SK-N-MC (cell line): ENCODE data around the gene CDC42EP3.

Experiments
- DNase-seq: peaks from one replicate; pipeline ENCODE4 v3.0.0-alpha.2; 2011; ENCODE audit warnings: low read depth, low spot score
- H3K27ac ChIP-seq: fragments of 200-600 bp; sonication (generic); 2 replicates; pipeline ENCODE4 v1.5.1; 2016; ENCODE audit warnings: mixed run types
- H3K36me3 ChIP-seq: fragments of 200-600 bp; sonication (generic); 2 replicates; pipeline ENCODE4 v1.6.1; 2017; ENCODE audit warnings: antibody characterized with exemption, low read length, mixed read lengths; ENCODE audit not compliant: insufficient read depth
- H3K4me3 ChIP-seq: fragments of 200-600 bp; sonication (generic); 2 replicates; pipeline ENCODE4 v1.5.1; 2016
- H3K9ac ChIP-seq: fragments of 200-600 bp; sonication (generic); 2 replicates; pipeline ENCODE4 v1.8.0; 2017; ENCODE audit warnings: mixed run types, mixed read lengths; ENCODE audit not compliant: insufficient read length
- H3K9me3 ChIP-seq: fragments of 200-600 bp; sonication (generic); 2 replicates; pipeline ENCODE4 v1.6.1; 2017; ENCODE audit warnings: low read depth, mild to moderate bottlenecking, antibody characterized with exemption, low read length, moderate library complexity, mixed read lengths
- EZH2 ChIP-seq: fragments of 200-600 bp; sonication (generic); IDR thresholded peaks from one replicate; pipeline ENCODE4 v1.6.1; 2017; ENCODE audit warnings: antibody characterized with exemption
- FOXP2 ChIP-seq: optimal IDR thresholded peaks from 2 replicates; pipeline ENCODE3; 2011; ENCODE audit warnings: mild to moderate bottlenecking, moderate library complexity; ENCODE audit not compliant: insufficient read depth; ENCODE audit errors: extremely low read length, control extremely low read depth
- POLR2AphosphoS5 ChIP-seq: IDR thresholded peaks from 2 replicates; pipeline ENCODE4 v1.6.1; 2012; ENCODE audit warnings: mild to moderate bottlenecking, low read depth, low read length, borderline replicate concordance

CDC42EP3 gene

DNA sequence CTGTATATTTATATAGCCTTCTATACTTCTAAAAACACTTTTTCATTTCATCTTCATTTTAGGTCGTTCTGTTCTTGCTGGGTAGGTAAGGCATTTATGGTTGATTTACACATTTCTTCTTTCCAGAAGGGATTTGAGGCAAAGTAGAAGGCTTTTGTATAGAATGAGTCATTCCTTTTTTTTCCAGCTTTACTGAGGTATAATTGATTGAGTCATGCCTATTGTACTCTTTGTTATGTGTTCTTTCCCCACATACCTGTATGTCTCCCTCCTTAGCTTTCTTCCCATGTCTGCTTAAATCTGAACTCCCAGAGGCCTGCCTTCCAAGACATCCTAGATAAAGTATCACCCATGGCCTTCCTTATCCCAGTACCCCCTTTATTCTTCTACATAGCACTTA, 4.8 kb upstream of the CDC42EP3 start:
- H3K27ac ChIP-seq = no peak overlapping the region
- H3K4me3 ChIP-seq = no peak overlapping the region
- no peak for TF ChIP-seq FOXP2
- no peak for TF ChIP-seq EZH2
- TF ChIP-seq POLR2AphosphoS5 = no peak
- H3K9me3 ChIP-seq = no peaks in the 10 kb centered on the region
- no peak overlapping the region for H3K9ac ChIP-seq
- no peaks in the 10 kb centered on the region for H3K36me3 ChIP-seq
- no peak for DNase-seq

DNA sequence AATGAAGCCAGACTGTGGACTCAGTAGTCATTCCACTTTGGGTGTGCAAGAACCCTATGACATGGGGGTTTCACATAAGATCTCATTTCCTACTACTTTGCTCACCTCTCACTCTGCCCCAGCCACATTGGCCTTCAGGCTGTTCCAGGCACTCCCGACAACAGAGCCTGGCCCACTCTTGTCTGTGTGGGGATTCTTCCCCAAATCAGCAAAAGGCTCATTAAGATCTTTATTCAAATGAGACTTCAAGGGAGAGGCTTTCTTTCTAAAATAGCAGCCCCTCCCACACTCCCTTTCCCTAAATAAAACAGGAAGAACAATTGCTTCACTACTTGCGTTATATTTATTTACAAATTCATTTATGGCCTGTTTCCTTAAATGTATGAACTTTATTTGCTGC, 3.5 kb upstream of the CDC42EP3 start:
- no peaks in the 10 kb centered on the region for H3K9me3 ChIP-seq
- no peak overlapping the region for H3K27ac ChIP-seq
- no peak overlapping the region for H3K9ac ChIP-seq
- no peaks in the 10 kb centered on the region for H3K36me3 ChIP-seq
- H3K4me3 ChIP-seq = no peak overlapping the region
- no peak for DNase-seq
- TF ChIP-seq EZH2 (no peak), FOXP2 (no peak), POLR2AphosphoS5 (no peak)

DNA sequence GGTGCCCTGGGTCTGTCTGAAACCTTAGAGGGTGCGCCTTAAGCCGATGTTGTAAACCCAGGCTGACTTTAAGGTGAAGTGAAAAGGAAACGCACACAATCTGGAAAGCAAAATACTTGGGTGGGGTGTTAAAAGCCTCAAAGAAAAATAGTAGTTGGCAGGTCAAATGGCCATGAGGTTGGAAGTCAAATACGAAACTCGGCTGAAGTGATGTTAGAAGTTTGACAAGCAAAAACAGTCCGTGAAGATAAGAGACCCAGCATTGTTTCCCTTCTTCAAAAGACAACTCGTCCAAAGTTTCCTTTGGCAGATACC, 1.4 kb upstream of the CDC42EP3 start:
- no peak for DNase-seq
- no peak overlapping the region for H3K9ac ChIP-seq
- H3K9me3 ChIP-seq = no peaks in the 10 kb centered on the region
- TF ChIP-seq FOXP2 (no peak), POLR2AphosphoS5 (no peak), EZH2 (no peak)
- peak overlapping the region; percentile 97 for H3K4me3 ChIP-seq
- no peaks in the 10 kb centered on the region for H3K36me3 ChIP-seq
- H3K27ac ChIP-seq = no peak overlapping the region

DNA sequence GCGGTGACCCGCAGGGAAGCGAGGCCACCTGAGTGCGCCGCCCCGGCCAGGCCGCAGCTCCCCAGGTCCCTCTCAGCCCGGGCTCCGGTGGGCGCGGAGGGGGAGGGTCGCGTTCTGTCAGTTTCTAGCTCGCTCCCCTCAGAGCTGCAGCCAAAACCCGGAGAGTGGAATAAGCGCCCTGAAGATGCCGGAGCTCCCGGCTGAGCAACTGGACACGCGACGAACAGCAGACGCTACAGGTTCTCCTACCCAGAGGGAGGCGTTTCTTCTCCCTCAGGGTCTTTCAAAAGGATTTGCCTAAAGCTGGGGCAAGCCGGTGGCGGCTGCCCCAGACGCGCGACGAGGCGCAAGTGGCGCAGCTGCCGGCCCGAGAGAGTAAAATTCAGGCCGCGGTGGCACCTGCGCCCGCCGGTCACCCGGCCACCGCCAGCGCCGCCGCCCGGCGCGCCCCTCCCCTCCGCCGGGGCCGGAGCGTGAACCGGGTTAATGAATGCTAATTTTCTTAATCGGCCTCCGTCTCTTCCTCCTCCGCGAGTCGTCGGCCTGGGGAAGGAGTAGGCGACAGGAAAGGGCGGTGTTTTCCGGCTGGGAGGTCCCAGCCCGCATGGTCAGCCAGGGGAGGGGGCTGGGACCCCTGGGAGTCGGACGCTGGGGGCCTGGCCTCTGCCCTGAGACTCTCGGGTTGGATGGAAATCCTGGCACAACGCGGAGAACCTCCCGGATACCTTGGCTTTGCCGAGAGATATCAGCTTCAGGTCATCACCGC, 845 bp upstream of the CDC42EP3 start:
- H3K9me3 ChIP-seq = no peaks in the 10 kb centered on the region
- no peaks in the 10 kb centered on the region for H3K36me3 ChIP-seq
- H3K4me3 ChIP-seq = peak overlapping the region; percentile 97
- TF ChIP-seq FOXP2 (no peak), POLR2AphosphoS5 (no peak), EZH2 (no peak)
- H3K9ac ChIP-seq = peak overlapping the region; percentile 64
- DNase-seq = no peak
- no peak overlapping the region for H3K27ac ChIP-seq

DNA sequence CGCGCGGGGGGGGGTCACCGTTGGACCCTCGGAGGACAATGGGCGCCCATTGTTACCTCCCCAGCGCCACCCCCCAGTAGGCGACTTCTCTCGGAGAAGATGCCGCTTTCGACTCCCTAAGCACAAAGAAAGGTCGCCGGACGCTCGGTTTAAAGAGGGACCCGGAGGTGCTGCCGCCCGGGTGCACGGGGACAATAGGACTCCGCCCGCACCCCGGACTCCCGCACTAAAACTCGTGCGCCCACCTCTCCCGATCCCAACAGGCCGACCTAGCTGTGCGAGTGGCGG, 318 bp upstream of the CDC42EP3 start:
- H3K27ac ChIP-seq = no peak overlapping the region
- H3K4me3 ChIP-seq = peak overlapping the region; percentile 97
- no peaks in the 10 kb centered on the region for H3K9me3 ChIP-seq
- DNase-seq = no peak
- TF ChIP-seq POLR2AphosphoS5 = no peak
- no peak for TF ChIP-seq FOXP2
- no peak for TF ChIP-seq EZH2
- peak overlapping the region; percentile 59 for H3K9ac ChIP-seq
- H3K36me3 ChIP-seq = no peaks in the 10 kb centered on the region

DNA sequence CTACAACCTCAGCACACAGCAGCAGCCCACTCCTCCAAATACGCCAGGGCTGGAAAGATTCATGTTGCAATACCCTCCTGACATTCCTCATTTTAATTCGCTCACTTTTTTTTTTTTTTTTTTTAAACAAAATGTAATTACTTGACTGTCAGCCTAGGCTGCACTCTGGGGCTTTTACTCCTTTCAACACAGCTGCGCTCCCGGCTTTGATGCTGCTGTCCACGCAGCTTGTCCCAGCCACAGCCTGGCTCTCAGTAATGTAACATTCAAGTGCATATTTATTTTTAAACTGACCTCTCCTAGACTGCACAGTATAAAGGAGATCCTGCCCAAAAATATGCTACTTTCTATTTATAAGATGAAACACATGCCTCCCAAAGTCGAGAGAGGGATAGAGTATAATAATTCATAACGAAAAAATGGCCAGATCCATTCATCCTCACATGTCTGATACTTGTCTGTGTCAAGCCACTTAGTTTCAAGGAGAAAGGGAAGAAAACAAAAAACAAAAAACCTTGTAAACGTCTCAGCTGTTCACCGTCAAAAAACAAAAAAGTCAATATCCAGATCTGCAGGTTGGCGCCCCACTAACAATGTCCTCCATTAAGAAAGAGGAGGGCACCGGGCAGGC, 949 bp downstream of the CDC42EP3 start:
- Histone ChIP-seq H3K36me3 (no peaks in the 10 kb centered on the region), H3K9ac (peak overlapping the region; percentile 55), H3K27ac (no peak overlapping the region), H3K4me3 (peak overlapping the region; percentile 97), H3K9me3 (no peaks in the 10 kb centered on the region)
- TF ChIP-seq FOXP2 (no peak), POLR2AphosphoS5 (no peak), EZH2 (no peak)
- no peak for DNase-seq

DNA sequence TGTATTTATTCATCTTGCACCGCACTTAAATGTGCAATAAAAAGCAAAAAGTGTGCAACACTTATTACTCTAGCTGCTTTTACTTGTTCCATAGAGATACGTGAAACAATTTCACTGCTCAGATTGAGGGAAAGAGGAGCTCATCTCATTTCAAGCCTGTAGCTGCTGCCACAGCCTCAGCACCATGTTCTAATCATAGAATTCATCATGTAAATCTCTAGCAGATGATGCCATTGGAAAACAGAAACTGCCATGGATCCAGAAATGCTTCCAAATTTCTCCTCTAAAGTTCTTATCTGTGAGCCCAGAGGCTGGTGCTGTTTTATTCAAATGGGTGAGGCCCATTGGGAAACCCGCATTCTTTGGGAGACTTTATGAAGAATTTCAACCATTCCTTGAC, 2.0 kb downstream of the CDC42EP3 start:
- Histone ChIP-seq H3K36me3 (no peaks in the 10 kb centered on the region), H3K4me3 (no peak overlapping the region), H3K9ac (no peak overlapping the region), H3K9me3 (no peaks in the 10 kb centered on the region), H3K27ac (no peak overlapping the region)
- TF ChIP-seq POLR2AphosphoS5 (no peak), FOXP2 (no peak), EZH2 (no peak)
- no peak for DNase-seq

DNA sequence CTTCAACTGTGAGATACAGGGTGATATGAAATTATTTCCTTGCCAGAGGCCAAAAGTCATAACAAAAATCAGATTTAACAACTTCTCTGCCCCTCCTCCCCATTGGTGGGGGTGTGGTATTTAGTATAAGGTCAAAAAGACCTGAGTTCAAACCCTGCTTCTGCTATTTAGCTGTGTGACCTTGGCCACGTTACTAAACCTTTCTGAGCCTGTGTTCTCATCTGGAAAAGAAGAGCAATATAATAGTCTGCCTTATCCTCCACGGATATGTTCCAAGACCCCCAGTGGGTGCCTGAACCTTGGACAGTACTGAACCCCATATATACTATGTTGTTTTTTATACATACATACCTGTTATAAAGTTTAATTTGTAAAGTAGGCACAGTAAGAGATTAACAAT, 3.7 kb downstream of the CDC42EP3 start:
- Histone ChIP-seq H3K9ac (no peak overlapping the region), H3K27ac (no peak overlapping the region), H3K36me3 (no peaks in the 10 kb centered on the region), H3K4me3 (no peak overlapping the region), H3K9me3 (no peaks in the 10 kb centered on the region)
- TF ChIP-seq FOXP2 (no peak), EZH2 (no peak), POLR2AphosphoS5 (no peak)
- DNase-seq = no peak

DNA sequence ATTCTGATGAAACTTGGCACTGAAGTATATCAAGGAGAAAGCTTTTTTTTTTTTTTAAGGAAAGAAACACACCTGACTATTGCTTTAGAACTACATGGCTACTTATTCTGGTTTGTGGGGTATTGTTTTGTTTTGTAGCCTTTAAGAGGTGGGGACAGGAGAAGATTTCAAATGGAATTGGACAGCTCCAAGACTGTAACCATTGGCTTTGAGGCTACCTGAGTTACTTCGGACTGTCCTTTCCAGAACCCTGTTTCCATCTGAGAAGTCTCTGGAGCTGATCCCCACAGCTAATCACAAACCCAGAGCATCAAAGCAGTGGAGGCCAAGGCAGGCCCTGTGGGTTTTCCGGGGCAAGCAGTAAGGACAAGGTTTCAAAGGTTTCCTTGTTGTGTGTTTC, 4.7 kb downstream of the CDC42EP3 start:
- DNase-seq = no peak
- Histone ChIP-seq H3K36me3 (no peaks in the 10 kb centered on the region), H3K27ac (no peak overlapping the region), H3K9ac (no peak overlapping the region), H3K9me3 (no peaks in the 10 kb centered on the region), H3K4me3 (no peak overlapping the region)
- TF ChIP-seq POLR2AphosphoS5 (no peak), FOXP2 (no peak), EZH2 (no peak)
